ENCODE data around the gene SYVN1.
A peak's percentile ranks its signal among the peaks of the same experiment; 100 is the strongest.

The SYVN1 gene

GRCh38 chr11:65083134-65083833, 51.0 kb downstream of the SYVN1 start:
- TF ChIP-seq, protein P1, sequence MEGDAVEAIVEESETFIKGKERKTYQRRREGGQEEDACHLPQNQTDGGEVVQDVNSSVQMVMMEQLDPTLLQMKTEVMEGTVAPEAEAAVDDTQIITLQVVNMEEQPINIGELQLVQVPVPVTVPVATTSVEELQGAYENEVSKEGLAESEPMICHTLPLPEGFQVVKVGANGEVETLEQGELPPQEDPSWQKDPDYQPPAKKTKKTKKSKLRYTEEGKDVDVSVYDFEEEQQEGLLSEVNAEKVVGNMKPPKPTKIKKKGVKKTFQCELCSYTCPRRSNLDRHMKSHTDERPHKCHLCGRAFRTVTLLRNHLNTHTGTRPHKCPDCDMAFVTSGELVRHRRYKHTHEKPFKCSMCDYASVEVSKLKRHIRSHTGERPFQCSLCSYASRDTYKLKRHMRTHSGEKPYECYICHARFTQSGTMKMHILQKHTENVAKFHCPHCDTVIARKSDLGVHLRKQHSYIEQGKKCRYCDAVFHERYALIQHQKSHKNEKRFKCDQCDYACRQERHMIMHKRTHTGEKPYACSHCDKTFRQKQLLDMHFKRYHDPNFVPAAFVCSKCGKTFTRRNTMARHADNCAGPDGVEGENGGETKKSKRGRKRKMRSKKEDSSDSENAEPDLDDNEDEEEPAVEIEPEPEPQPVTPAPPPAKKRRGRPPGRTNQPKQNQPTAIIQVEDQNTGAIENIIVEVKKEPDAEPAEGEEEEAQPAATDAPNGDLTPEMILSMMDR (IDR thresholded peaks at IDR 0.05; ENCODE audit: borderline replicate concordance, insufficient read depth, low read depth, low read length): no peak
- peak overlapping the region; percentile 84 for H3K4me3 ChIP-seq (ENCODE audit: low read depth, low read length)

GRCh38 chr11:65078786-65079342, 55.5 kb downstream of the SYVN1 start:
- TF ChIP-seq, protein P1 (IDR thresholded peaks at IDR 0.05; ENCODE audit: borderline replicate concordance, insufficient read depth, low read depth, low read length): no peak
- H3K4me3 ChIP-seq (ENCODE audit: low read depth, low read length): peak overlapping the region; percentile 12

- H3K4me3 ChIP-seq (ENCODE audit: low read depth, low read length): no peak overlapping the region
Observed at GRCh38 chr11:65078151-65078550, 56.2 kb downstream of the SYVN1 start.

GRCh38 chr11:65077451-65077850, 56.9 kb downstream of the SYVN1 start:
- H3K4me3 ChIP-seq (ENCODE audit: low read depth, low read length): no peak overlapping the region
- TF ChIP-seq, protein P1 (IDR thresholded peaks at IDR 0.05; ENCODE audit: borderline replicate concordance, insufficient read depth, low read depth, low read length): no peak

More at GRCh38 chr11:65078151-65078550, 56.2 kb downstream of the SYVN1 start:
- TF ChIP-seq, protein P1 (IDR thresholded peaks at IDR 0.05; ENCODE audit: borderline replicate concordance, insufficient read depth, low read depth, low read length): peak; percentile 88

Data from GM12875 (cell line).